HUES48 (cell line): Measurements from ENCODE around the gene AZIN2.
"Not testable (repeated sequence)": the region's sequence is repeated elsewhere in the genome, so short reads cannot be mapped to it uniquely, and the experiment has no call there.

Experiments
- H3K27ac ChIP-seq: one replicate; pipeline ENCODE4 v1.7.0; 2013; ENCODE audit warnings: low read depth, low read length, inconsistent platforms
- H3K27me3 ChIP-seq: 2 replicates; pipeline ENCODE4 v1.6.1; 2013; ENCODE audit warnings: mild to moderate bottlenecking, low read length; ENCODE audit not compliant: control insufficient read depth, insufficient read depth
- H3K36me3 ChIP-seq: 2 replicates; pipeline ENCODE4 v1.6.1; 2013; ENCODE audit warnings: low read length; ENCODE audit not compliant: control insufficient read depth, insufficient read depth
- H3K4me1 ChIP-seq: 2 replicates; pipeline ENCODE4 v1.6.1; 2013; ENCODE audit warnings: mild to moderate bottlenecking, low read length; ENCODE audit not compliant: control insufficient read depth, insufficient read depth
- H3K4me3 ChIP-seq: 2 replicates; pipeline ENCODE4 v1.5.1; 2013; ENCODE audit warnings: mild to moderate bottlenecking, low read depth, low read length
- H3K9ac ChIP-seq: 2 replicates; pipeline ENCODE4 v1.6.1; 2013; ENCODE audit warnings: mild to moderate bottlenecking, low read depth, low read length, moderate library complexity
- H3K9me3 ChIP-seq: 2 replicates; pipeline ENCODE4 v1.6.1; 2013; ENCODE audit warnings: low read length; ENCODE audit not compliant: control insufficient read depth, insufficient read depth

Gene AZIN2

GRCh38 chr1:33094971-33095604 is 14.1 kb downstream of the AZIN2 start:
- H3K36me3 ChIP-seq, result no peaks in the 10 kb centered on the region
- no peaks in the 10 kb centered on the region for H3K27me3 ChIP-seq
- H3K9ac ChIP-seq, result no peak overlapping the region
- H3K4me3 ChIP-seq, result no peak overlapping the region
- peaks cover 4% of the 10 kb centered on the region; the same call in 1 of the 2 replicates for H3K4me1 ChIP-seq
- no peak overlapping the region for H3K27ac ChIP-seq
- H3K9me3 ChIP-seq, result no peaks in the 10 kb centered on the region

GRCh38 chr1:33096363-33097005 is 15.5 kb downstream of the AZIN2 start:
- H3K9me3 ChIP-seq, result no peaks in the 10 kb centered on the region
- H3K4me1 ChIP-seq, result peaks cover 4% of the 10 kb centered on the region; the same call in 1 of the 2 replicates
- H3K9ac ChIP-seq, result no peak overlapping the region
- H3K27me3 ChIP-seq, result no peaks in the 10 kb centered on the region
- no peaks in the 10 kb centered on the region for H3K36me3 ChIP-seq
- no peak overlapping the region for H3K4me3 ChIP-seq
- H3K27ac ChIP-seq, result no peak overlapping the region

- Histone ChIP-seq H3K27ac (no peak overlapping the region), H3K9ac (no peak overlapping the region), H3K4me1 (peaks cover 4% of the 10 kb centered on the region; the same call in 1 of the 2 replicates), H3K9me3 (no peaks in the 10 kb centered on the region), H3K4me3 (no peak overlapping the region), H3K36me3 (no peaks in the 10 kb centered on the region), H3K27me3 (no peaks in the 10 kb centered on the region)
These were observed 16.2 kb downstream of the AZIN2 start for GRCh38 chr1:33097137-33097611.

- Histone ChIP-seq H3K27me3 (no peaks in the 10 kb centered on the region), H3K9me3 (no peaks in the 10 kb centered on the region), H3K4me1 (no peaks in the 10 kb centered on the region; the same call in 1 of the 2 replicates), H3K36me3 (no peaks in the 10 kb centered on the region), H3K4me3 (no peak overlapping the region), H3K27ac (no peak overlapping the region), H3K9ac (no peak overlapping the region)
These were observed 16.8 kb downstream of the AZIN2 start for GRCh38 chr1:33097762-33098161.

- H3K4me3 ChIP-seq, result no peak overlapping the region
- H3K9me3 ChIP-seq, result no peaks in the 10 kb centered on the region
- peaks cover 4% of the 10 kb centered on the region; the same call in 1 of the 2 replicates for H3K27me3 ChIP-seq
- H3K4me1 ChIP-seq, result no peaks in the 10 kb centered on the region
- H3K27ac ChIP-seq, result no peak overlapping the region
- no peaks in the 10 kb centered on the region for H3K36me3 ChIP-seq
- H3K9ac ChIP-seq, result no peak overlapping the region
These were observed 17.4 kb downstream of the AZIN2 start for GRCh38 chr1:33098371-33098770.

- Histone ChIP-seq H3K4me3 (no peak overlapping the region), H3K4me1 (no peaks in the 10 kb centered on the region), H3K36me3 (no peaks in the 10 kb centered on the region), H3K27me3 (peaks cover 4% of the 10 kb centered on the region; the same call in 1 of the 2 replicates), H3K9ac (no peak overlapping the region), H3K27ac (no peak overlapping the region), H3K9me3 (no peaks in the 10 kb centered on the region)
These were observed 18.6 kb downstream of the AZIN2 start for GRCh38 chr1:33099290-33100118.

GRCh38 chr1:33100119-33100415 is 19.1 kb downstream of the AZIN2 start:
- H3K27ac ChIP-seq, H3K4me1 ChIP-seq, H3K27me3 ChIP-seq, H3K4me3 ChIP-seq, H3K36me3 ChIP-seq, H3K9ac ChIP-seq, H3K9me3 ChIP-seq: not testable (repeated sequence)

GRCh38 chr1:33110477-33110876 is 29.5 kb downstream of the AZIN2 start:
- H3K36me3 ChIP-seq, result no peaks in the 10 kb centered on the region
- H3K4me3 ChIP-seq, result no peak overlapping the region
- H3K27ac ChIP-seq, result no peak overlapping the region
- H3K4me1 ChIP-seq, result no peaks in the 10 kb centered on the region
- H3K9me3 ChIP-seq, result no peaks in the 10 kb centered on the region
- H3K27me3 ChIP-seq, result no peaks in the 10 kb centered on the region
- H3K9ac ChIP-seq, result no peak overlapping the region

- Histone ChIP-seq H3K27ac (no peak overlapping the region), H3K9me3 (no peaks in the 10 kb centered on the region), H3K27me3 (no peaks in the 10 kb centered on the region), H3K4me1 (no peaks in the 10 kb centered on the region), H3K9ac (no peak overlapping the region), H3K36me3 (no peaks in the 10 kb centered on the region), H3K4me3 (no peak overlapping the region)
These were observed 31.0 kb downstream of the AZIN2 start for GRCh38 chr1:33111965-33112364.

GRCh38 chr1:33117440-33118085 is 36.6 kb downstream of the AZIN2 start:
- no peak overlapping the region for H3K4me3 ChIP-seq
- no peaks in the 10 kb centered on the region for H3K9me3 ChIP-seq
- H3K9ac ChIP-seq, result no peak overlapping the region
- H3K36me3 ChIP-seq, result no peaks in the 10 kb centered on the region
- no peak overlapping the region for H3K27ac ChIP-seq
- peaks cover 6% of the 10 kb centered on the region; the same call in 1 of the 2 replicates for H3K4me1 ChIP-seq
- H3K27me3 ChIP-seq, result peaks cover 2% of the 10 kb centered on the region; the same call in 1 of the 2 replicates
